T-helper 9 cell (primary cell): ENCODE measurements around the gene FOXE3.

Experiments
- DNase-seq: peaks from one replicate; pipeline ENCODE4 v3.0.0-alpha.2; 2020
- total RNA-seq, 2 donors: gene quantifications; one replicate each; lab custom pipeline; 2026; lab: John Stamatoyannopoulos, UW

The FOXE3 gene
- 0 reads per million in 2 donors for total RNA-seq

- no peak for DNase-seq
Measured at GRCh38 chr1:47415728-47416318, at the start of gene FOXE3. TSS of gene FOXE3 (plus strand) at chr1:47416285. CDS start at chr1:47416316, 31 bp downstream.

GRCh38 chr1:47367651-47368050 lies 48.4 kb upstream of the FOXE3 start:
- no peak for DNase-seq

GRCh38 chr1:47371016-47371517 lies 45.0 kb upstream of the FOXE3 start:
- no peak for DNase-seq

GRCh38 chr1:47374501-47374900 lies 41.6 kb upstream of the FOXE3 start:
- DNase-seq = no peak

GRCh38 chr1:47378147-47378546 lies 37.9 kb upstream of the FOXE3 start:
- no peak for DNase-seq

- no peak for DNase-seq
Measured at GRCh38 chr1:47380699-47381098, 35.4 kb upstream of the FOXE3 start.

- DNase-seq = no peak
Measured at GRCh38 chr1:47382399-47382983, 33.6 kb upstream of the FOXE3 start.

GRCh38 chr1:47384083-47384482 lies 32.0 kb upstream of the FOXE3 start:
- no peak for DNase-seq

GRCh38 chr1:47385020-47385419 lies 31.1 kb upstream of the FOXE3 start:
- DNase-seq = no peak

GRCh38 chr1:47386268-47386667 lies 29.8 kb upstream of the FOXE3 start:
- no peak for DNase-seq

- DNase-seq = no peak
Measured at GRCh38 chr1:47388030-47388890, 27.8 kb upstream of the FOXE3 start.

- no peak for DNase-seq
Measured at GRCh38 chr1:47388891-47389238, 27.2 kb upstream of the FOXE3 start.

GRCh38 chr1:47389731-47390130 lies 26.4 kb upstream of the FOXE3 start:
- no peak for DNase-seq

GRCh38 chr1:47390843-47391242 lies 25.2 kb upstream of the FOXE3 start:
- DNase-seq = no peak

GRCh38 chr1:47393141-47393540 lies 22.9 kb upstream of the FOXE3 start:
- DNase-seq = no peak

- no peak for DNase-seq
Measured at GRCh38 chr1:47395433-47395832, 20.7 kb upstream of the FOXE3 start.

GRCh38 chr1:47396671-47397196 lies 19.4 kb upstream of the FOXE3 start:
- DNase-seq = no peak

- DNase-seq = no peak
Measured at GRCh38 chr1:47399138-47399845, 16.8 kb upstream of the FOXE3 start.

GRCh38 chr1:47399846-47400155 lies 16.3 kb upstream of the FOXE3 start:
- DNase-seq = no peak

- no peak for DNase-seq
Measured at GRCh38 chr1:47401761-47402160, 14.3 kb upstream of the FOXE3 start.

GRCh38 chr1:47402591-47402990 lies 13.5 kb upstream of the FOXE3 start:
- DNase-seq = no peak

- no peak for DNase-seq
Measured at GRCh38 chr1:47403321-47403910, 12.7 kb upstream of the FOXE3 start.

- no peak for DNase-seq
Measured at GRCh38 chr1:47405697-47406096, 10.4 kb upstream of the FOXE3 start.
